ENCODE measurements around the gene POPDC3.

The POPDC3 gene

GRCh38 chr6:105170059-105170458 lies 9.8 kb downstream of the POPDC3 start (continued):
- TF ChIP-seq ZNF660 (tag by site-specific recombination; IDR thresholded peaks at IDR 0.05) = no peak
- TF ChIP-seq ZNF394 (tag by site-specific recombination; IDR thresholded peaks at IDR 0.05; ENCODE audit: borderline replicate concordance) = no peak
- TF ChIP-seq SP3 (tag by site-specific recombination; IDR thresholded peaks at IDR 0.05) = no peak
- TF ChIP-seq ZBTB1 (tag by site-specific recombination; IDR thresholded peaks at IDR 0.05) = no peak
- no peak for TF ChIP-seq KLF8 (tag by site-specific recombination; IDR thresholded peaks at IDR 0.05)
- no peak for TF ChIP-seq ZNF513 (tag by site-specific recombination; IDR thresholded peaks at IDR 0.05)
- TF ChIP-seq ZNF366 (tag by site-specific recombination; conservative IDR thresholded peaks at IDR 0.05) = 0 out of 2 replicates have a peak, but pooled peaks have one; percentile 19
- TF ChIP-seq ZNF488 (tag by site-specific recombination; IDR thresholded peaks at IDR 0.05) = no peak
- TF ChIP-seq ZBTB48 (tag by site-specific recombination; IDR thresholded peaks at IDR 0.05) = no peak
- TF ChIP-seq ZNF112 (tag by site-specific recombination; IDR thresholded peaks at IDR 0.05) = no peak
- no peak for TF ChIP-seq SCRT1 (tag by site-specific recombination; IDR thresholded peaks at IDR 0.05; ENCODE audit: borderline replicate concordance)
- no peak for TF ChIP-seq ZNF473 (tag by site-specific recombination; IDR thresholded peaks at IDR 0.05)
- no peak for TF ChIP-seq ZNF26 (tag by site-specific recombination; IDR thresholded peaks at IDR 0.05)
- TF ChIP-seq ZNF76 (tag by site-specific recombination; IDR thresholded peaks at IDR 0.05; ENCODE audit: borderline replicate concordance, low read depth) = no peak
- 0 out of 2 replicates have a peak, but pooled peaks have one; percentile 31 for TF ChIP-seq ZBTB17 (tag by site-specific recombination; IDR thresholded peaks at IDR 0.05)

- ChIA-PET POLR2A (interaction anchor here (0.7 kb wide), 1 partner anchor 109 kb away, joined by 3 read pairs; no protein-coding TSS in a partner anchor), CTCF (no interaction called here)
- no peak overlapping the region for H3K4me3 ChIP-seq (ENCODE audit: low read depth, low read length)
- no peak overlapping the region for H3K27ac ChIP-seq (ENCODE audit: extremely low read depth, low read depth, low read length)
- no peaks in the 10 kb centered on the region for H3K9me3 ChIP-seq (ENCODE audit: control insufficient read depth, insufficient read depth, low read depth, low read length)
- no peaks in the 10 kb centered on the region for H3K36me3 ChIP-seq (ENCODE audit: control insufficient read depth in 2 of 2, insufficient read depth in 1 of 2, low read length in 2 of 2)
- H3K4me1 ChIP-seq (ENCODE audit: control insufficient read depth, insufficient read depth, low read length) = peaks cover 9% of the 10 kb centered on the region; the same call in 1 of the 2 replicates
- TF ChIP-seq PRDM10 (tag by site-specific recombination; IDR thresholded peaks at IDR 0.05) = peak; percentile 69
- no peak for TF ChIP-seq ZNF175 (tag by site-specific recombination; IDR thresholded peaks at IDR 0.05)
- no peak for TF ChIP-seq HOXA7 (CRISPR knock-in tag; IDR thresholded peaks at IDR 0.05; ENCODE audit: borderline replicate concordance)
Observed at GRCh38 chr6:105167914-105168313, 11.9 kb downstream of the POPDC3 start.
